GM18517 (cell line): ENCODE data around the gene ARSK.

Source experiments
- ATAC-seq: cut with Tn5 transposase; IDR thresholded peaks from one replicate; pipeline ENCODE4 v1.9.1; 2021; ENCODE audit warnings: mild to moderate bottlenecking, moderate library complexity; ENCODE audit not compliant: unreplicated experiment

The ARSK gene

DNA sequence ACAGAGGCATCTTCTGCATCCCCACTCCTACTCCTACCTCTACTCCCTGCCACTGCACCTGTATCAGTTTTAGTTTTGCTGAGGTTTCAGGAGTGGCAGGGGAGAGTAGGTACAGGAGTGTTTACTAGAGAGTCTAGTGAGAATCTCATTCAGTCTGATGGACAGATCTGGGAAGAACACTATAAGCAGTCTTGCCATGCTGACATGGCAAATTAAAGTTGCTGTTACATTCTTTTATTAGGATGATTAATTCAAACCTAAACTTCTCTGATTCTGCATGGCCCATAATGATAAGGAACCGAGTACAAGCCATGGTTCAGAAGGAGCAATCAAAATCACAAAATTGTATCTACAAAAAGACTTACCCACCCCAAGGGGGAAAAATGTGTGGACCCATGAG, 7.4 kb downstream of the ARSK start:
- ATAC-seq, result no peak

DNA sequence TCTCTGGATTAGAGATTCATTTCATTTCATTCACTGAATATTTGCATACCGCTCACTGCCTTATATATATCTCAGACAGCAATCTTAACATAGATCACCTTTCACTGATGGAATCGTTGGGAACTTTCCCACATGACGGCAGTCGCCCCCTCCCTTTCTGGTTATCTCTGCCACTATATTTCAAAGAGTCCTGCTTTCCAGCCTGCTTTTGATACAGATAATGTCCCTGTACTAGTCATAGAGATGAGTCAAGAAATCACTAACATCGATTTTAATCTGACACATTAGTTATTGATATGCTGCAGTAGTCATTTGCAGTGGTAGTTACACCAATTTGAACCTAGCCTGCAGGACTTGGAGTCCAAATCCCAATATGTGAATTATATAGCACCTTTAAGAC, 8.5 kb downstream of the ARSK start:
- ATAC-seq, result no peak

GRCh38 chr5:95564450-95564849, 9.5 kb downstream of the ARSK start:
- ATAC-seq, result no peak

- ATAC-seq, result no peak
Measured at GRCh38 chr5:95565280-95565920, 10.5 kb downstream of the ARSK start.

GRCh38 chr5:95572016-95572415, 17.1 kb downstream of the ARSK start:
- ATAC-seq, result no peak

- ATAC-seq, result no peak
Measured at GRCh38 chr5:95581576-95581975, 26.7 kb downstream of the ARSK start.

GRCh38 chr5:95583992-95584391, 29.1 kb downstream of the ARSK start:
- ATAC-seq, result no peak

DNA sequence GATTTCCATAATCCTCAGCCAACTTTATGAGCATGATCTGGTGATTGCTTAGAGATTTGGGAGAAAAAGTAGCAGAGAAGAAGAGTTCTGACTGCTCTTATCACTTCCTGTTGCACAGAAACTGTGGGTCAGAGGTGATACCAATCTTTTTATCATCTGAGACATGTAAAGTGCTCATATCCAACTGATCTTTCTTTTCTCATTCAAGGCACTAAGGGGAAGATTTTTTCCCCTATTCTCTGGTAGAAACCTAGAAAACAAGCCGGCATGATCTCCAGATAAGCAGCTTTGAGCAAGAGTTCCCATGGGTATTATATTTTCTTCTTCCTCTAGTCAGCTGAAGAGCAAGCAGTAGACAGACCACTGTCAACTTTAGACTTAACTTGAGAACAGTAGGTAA, 36.0 kb downstream of the ARSK start:
- no peak for ATAC-seq

- ATAC-seq, result peak; percentile 88
Measured at GRCh38 chr5:95591490-95591901, 36.6 kb downstream of the ARSK start.

- no peak for ATAC-seq
Measured at GRCh38 chr5:95595289-95595931, 40.5 kb downstream of the ARSK start.

DNA sequence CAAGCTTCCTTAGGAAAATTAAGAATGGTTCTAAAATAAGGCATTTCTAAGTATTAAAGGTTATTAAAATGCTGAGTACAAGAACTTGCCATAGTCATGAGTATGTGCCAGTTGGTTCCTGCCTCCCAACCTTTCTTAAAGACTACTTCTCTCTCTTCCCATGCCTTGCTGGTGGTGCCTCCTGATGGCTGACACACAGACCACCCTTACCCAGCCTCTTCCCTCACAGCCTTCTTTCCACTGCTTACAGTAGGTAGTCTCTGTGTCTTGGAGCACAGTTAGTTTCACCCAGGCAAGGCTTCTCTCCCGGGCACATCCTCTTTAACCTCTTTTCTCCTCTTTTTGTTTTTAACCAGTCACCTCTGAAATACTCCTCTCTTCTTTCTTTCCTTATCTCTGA, 44.4 kb downstream of the ARSK start:
- no peak for ATAC-seq

DNA sequence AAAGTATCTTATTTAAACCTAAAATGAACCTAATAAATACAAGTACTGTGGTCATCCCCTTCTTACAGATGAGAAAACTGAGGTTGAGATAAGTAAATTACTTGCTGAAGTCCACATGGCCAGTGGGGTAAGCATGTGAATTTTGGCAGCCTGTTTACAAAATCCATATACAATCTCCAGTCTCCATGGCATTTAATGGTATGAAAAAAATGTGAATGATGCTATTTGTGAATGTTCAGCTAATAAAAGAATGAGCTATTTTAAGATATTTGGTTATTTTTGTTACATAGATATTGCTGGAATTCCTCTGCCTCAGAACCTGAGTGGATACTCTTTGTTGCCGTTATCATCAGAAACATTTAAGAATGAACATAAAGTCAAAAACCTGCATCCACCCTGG, 45.7 kb downstream of the ARSK start:
- no peak for ATAC-seq

DNA sequence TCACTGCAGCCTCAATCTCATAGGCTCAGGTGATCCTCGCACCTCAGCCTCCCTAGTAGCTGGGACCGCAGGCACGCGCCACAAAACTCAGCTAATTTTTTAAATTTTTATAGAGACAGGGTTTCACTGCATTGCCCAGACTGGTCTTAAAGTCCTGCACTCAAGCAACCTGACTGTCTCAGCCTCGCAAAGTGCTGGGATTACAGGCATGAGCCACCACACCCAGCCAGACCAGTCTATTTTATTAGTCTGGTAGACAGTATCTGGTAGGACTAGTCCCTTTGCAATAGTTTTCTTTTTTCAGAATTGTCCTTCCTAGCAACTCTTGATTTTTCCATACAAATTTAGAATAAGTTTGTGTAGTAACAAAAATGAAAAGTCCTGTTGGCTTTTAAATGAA, 50.9 kb downstream of the ARSK start:
- no peak for ATAC-seq

DNA sequence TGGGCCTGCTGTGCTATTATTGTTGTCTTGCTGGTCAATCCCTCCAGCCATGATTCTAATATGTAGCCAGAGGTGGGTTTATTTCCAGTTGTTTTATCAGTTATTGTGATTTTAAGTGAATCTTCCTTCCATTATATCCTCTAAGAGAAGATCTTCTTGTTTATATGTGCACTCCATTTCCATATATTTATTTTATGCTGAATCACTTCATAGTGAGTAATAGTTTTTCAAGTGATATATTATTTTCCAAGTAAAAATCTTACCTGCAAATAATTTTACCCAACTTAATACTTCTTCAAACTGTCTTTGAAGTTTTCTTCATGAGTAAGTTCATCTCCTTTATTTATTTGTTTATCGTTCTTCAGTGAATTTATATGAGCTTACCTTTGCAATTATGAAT, 51.5 kb downstream of the ARSK start:
- ATAC-seq, result no peak

GRCh38 chr5:95609711-95610110, 54.8 kb downstream of the ARSK start:
- ATAC-seq, result no peak

GRCh38 chr5:95610546-95610945, 55.6 kb downstream of the ARSK start:
- no peak for ATAC-seq

GRCh38 chr5:95611396-95611795, 56.5 kb downstream of the ARSK start:
- no peak for ATAC-seq

DNA sequence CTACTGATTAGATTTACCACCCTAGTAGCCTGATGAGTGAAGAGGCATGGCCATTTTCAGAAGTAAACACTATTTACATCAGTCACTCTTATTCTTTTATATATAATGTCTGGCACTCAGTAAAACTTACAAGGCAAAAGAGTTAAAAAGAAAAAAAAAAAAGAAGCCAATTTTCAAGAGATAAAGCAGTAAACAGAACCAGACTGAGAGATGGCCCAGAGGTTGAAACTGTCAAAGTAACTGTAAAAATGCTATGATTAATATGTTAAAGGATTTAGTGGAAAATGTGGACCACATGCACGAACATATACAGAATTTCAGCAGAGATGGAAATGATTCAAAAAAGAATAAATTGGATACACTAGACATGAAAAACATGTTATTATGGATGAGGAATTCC, 58.6 kb downstream of the ARSK start:
- no peak for ATAC-seq

DNA sequence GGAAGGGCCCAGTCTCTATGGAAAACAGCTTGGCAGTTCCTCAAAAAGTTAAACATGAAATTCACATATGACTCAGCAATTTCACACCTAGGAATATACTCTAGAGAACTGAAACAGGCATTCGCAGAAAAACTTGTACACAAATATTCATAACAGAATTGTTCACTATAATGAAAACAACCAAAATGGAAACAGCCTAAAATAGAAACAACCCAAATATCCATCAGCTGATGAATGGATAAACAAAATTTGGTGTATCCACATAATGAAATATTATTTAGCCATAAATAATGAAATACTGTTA, 60.2 kb downstream of the ARSK start:
- ATAC-seq, result no peak

- ATAC-seq, result no peak
Measured at GRCh38 chr5:95617057-95617456, 62.2 kb downstream of the ARSK start.

GRCh38 chr5:95619096-95619495, 64.2 kb downstream of the ARSK start:
- ATAC-seq, result no peak

DNA sequence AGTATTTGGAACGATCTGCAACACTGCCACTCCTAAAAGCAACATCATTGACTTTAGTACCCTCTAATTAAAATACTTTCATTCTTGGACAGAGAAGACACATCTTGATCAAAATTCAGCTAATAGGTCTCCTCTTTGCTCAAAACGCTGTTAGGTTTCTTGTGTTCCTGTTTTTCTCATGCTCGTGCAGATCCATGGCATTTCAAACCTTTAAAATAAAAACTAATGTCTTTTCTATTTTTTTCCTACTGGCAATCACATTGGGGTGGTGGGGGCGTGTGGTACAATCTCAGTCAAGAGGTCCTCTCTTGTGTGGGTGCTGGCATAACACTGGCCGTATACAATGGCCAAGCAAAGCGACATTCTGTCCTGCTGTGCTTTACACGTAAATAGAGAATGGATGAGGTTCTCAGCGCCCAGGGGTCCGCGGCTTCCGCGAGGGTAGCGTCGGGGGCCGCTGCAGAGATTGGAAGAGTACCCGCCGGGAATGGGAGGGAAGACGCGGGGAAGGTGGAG, 64.7 kb downstream of the ARSK start:
- ATAC-seq, result no peak
